Measurements from ENCODE around the gene CER1.

CER1 gene

DNA sequence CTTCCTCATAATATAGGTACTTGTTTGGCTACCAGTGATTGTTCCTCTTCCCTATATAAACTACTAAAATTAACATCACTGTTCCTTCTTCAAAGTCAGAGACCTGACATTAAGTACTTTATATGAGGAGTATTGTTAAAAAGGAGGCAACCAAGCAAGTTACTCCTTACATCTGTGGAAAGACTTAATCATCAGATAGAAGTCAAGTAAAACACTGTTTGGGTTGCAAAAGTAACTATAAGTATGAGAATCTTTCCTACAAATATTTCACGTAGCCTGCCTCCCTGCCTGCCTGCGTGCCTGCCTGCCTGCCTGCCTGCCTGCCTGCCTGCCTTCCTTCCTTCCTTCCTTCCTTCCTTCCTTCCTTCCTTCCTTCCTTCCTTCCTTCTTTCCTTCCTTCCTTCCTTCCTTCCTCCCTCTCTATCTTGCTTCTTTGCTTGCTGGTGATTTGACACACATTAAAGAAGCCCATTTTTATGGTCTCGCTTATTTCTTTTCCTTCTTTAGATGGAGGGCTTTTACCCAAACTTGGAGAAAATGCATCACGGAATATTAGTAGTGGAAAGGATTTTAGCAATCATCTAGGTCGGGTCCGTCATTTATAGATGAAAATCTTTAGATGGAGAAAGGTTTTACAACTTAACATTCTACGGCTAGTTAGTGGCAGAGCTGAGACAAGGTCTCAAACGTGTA lies 3.2 kb downstream of the CER1 start:
- no peak for TF ChIP-seq ZFX (IDR thresholded peaks at IDR 0.05)
- TF ChIP-seq, protein P1, sequence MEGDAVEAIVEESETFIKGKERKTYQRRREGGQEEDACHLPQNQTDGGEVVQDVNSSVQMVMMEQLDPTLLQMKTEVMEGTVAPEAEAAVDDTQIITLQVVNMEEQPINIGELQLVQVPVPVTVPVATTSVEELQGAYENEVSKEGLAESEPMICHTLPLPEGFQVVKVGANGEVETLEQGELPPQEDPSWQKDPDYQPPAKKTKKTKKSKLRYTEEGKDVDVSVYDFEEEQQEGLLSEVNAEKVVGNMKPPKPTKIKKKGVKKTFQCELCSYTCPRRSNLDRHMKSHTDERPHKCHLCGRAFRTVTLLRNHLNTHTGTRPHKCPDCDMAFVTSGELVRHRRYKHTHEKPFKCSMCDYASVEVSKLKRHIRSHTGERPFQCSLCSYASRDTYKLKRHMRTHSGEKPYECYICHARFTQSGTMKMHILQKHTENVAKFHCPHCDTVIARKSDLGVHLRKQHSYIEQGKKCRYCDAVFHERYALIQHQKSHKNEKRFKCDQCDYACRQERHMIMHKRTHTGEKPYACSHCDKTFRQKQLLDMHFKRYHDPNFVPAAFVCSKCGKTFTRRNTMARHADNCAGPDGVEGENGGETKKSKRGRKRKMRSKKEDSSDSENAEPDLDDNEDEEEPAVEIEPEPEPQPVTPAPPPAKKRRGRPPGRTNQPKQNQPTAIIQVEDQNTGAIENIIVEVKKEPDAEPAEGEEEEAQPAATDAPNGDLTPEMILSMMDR (conservative IDR thresholded peaks at IDR 0.05), result no peak
- H3K27ac ChIP-seq, result no peak overlapping the region

GRCh38 chr9:14715102-14715501 lies 7.4 kb downstream of the CER1 start:
- TF ChIP-seq ZFX (IDR thresholded peaks at IDR 0.05), result no peak
- TF ChIP-seq, protein P1 (conservative IDR thresholded peaks at IDR 0.05), result no peak
- no peak overlapping the region for H3K27ac ChIP-seq

DNA sequence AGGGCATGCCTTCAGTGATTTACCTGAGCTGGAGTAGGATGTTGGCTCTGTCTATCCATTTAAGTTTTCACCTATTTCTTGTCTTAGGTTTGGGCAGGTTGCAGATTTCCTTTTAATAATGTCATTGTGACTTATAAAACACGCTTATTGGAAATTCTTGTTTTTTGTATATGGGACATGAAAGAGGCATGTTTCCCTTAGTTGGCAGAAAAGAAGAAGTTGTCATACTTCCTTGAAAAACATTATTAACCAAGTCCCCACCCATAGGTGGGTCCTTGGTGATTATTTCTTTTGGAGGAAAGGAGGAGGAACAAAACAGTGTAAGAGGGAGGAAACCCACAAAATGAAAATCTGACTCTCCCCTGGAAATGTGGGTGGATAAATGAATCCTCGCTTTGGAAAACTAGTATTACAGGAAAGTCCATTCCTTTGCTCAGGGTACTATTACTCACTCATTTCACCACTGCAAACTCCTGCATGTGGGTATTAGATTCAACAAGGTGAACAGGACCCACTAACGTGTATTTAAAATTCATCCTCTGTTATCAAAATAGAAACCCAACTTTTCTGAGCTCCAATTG lies 9.3 kb downstream of the CER1 start:
- H3K27ac ChIP-seq, result no peak overlapping the region
- no peak for TF ChIP-seq ZFX (IDR thresholded peaks at IDR 0.05)
- TF ChIP-seq, protein P1 (conservative IDR thresholded peaks at IDR 0.05), result no peak

GRCh38 chr9:14710804-14711203 lies 11.7 kb downstream of the CER1 start:
- no peak overlapping the region for H3K27ac ChIP-seq
- TF ChIP-seq, protein P1 (conservative IDR thresholded peaks at IDR 0.05), result no peak
- TF ChIP-seq ZFX (IDR thresholded peaks at IDR 0.05), result no peak

DNA sequence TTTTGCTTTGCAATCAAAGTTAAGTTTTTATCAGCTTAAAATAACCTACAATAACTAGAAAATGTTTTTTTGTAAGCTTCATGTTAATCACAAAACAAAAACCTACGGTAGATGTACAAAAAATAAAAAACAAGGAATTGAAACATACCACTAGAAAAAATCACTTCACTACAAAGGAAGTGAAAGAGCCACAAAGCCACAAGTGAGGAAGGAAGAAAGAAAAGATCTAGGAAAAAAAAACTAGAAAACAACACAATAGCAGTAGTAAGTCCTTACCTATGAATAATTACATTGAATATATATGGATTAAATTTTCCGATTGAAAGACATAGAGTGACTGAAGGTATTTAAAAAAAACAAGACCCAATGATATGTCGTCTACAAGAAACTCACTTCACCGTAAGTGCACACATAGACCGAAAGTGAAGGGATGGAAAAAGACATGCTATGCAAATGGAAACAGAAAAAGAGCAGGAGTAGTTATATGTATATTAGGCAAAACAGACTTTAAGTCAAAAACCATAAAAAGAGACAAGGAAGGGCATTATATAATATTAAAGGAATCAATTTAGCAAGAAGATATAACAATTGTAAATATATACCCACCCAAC lies 15.9 kb downstream of the CER1 start:
- H3K27ac ChIP-seq, result no peak overlapping the region
- TF ChIP-seq, protein P1 (conservative IDR thresholded peaks at IDR 0.05), result no peak
- no peak for TF ChIP-seq ZFX (IDR thresholded peaks at IDR 0.05)

DNA sequence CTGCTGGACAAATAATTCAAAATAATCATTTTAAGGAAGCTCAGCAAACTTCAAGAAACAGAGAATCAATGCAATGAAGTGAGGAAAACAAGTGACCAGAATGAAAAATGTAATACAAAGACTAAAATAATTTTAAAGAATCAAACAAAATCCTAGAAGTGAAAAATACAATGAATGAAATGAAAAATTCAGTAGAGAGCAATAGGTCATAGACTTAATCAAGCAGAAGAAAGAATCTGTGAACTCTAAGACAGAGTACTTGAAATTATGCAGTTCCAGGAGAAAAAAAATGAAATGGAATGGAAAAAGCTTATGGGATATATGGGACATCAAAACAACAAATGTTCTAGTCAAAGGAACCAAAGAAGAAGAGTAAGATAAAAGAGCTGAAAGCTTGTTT lies 17.5 kb downstream of the CER1 start:
- no peak for TF ChIP-seq ZFX (IDR thresholded peaks at IDR 0.05)
- TF ChIP-seq, protein P1 (conservative IDR thresholded peaks at IDR 0.05), result no peak

DNA sequence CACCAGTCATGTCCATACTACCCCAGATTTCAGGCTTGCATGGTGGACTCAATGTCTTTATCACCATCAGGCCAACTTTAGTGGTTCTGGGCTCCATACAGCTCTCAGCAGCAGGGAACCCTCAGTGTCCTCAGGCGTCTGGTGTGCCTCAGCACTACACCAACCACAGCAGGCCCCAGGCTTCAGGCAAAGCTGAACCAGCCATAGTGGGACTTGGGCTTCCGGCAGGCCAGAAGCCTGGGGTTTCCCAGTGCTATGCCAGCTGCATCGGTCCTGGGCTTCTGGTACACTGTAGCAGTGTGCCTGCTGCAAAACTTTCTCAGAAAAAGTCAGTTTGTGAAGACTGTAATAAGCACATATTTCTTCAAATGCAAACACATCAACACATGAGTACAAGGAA lies 18.3 kb downstream of the CER1 start:
- no peak for TF ChIP-seq ZFX (IDR thresholded peaks at IDR 0.05)
- TF ChIP-seq, protein P1 (conservative IDR thresholded peaks at IDR 0.05), result no peak
- H3K27ac ChIP-seq, result no peak overlapping the region

More for the DNA sequence above, 17.5 kb downstream of the CER1 start:
- H3K27ac ChIP-seq, result no peak overlapping the region

Measured in C4-2B (cell line).